Natural killer cell (primary cell): Measurements from ENCODE around the gene GARRE1. TPM values are rescaled to one million over a fixed set of nuclear protein-coding genes. Genes with fewer than 3 reads are reported as not detected.

Source experiments
- ATAC-seq, 3 donors: fragments of 150-1000 bp in 2 of 3; fragments of 200-7000 bp in 1 of 3; cut with Tn5 transposase; 1 replicate in 1 of 3; 2 replicates in 2 of 3; pipeline ENCODE4 v1.10.0; 2021; ENCODE audit warnings: mild to moderate bottlenecking in 2 of 3, moderate library complexity in 2 of 3
- DNase-seq, 2 donors: peaks; one replicate each; pipeline versions ENCODE4 v3.0.0 to v3.0.0-alpha.2; 2013 to 2021; ENCODE audit warnings: mixed read lengths in 1 of 2
- H3K27ac ChIP-seq: one replicate; pipeline ENCODE4 v1.5.1; 2013; ENCODE audit warnings: mild to moderate bottlenecking, low read length
- H3K27me3 ChIP-seq: one replicate; pipeline ENCODE4 v1.6.1; 2013; ENCODE audit warnings: low read length; ENCODE audit not compliant: control insufficient read depth, insufficient read depth
- H3K36me3 ChIP-seq: one replicate; pipeline ENCODE4 v1.6.1; 2013; ENCODE audit warnings: low read length; ENCODE audit not compliant: control insufficient read depth, insufficient read depth
- H3K4me1 ChIP-seq: one replicate; pipeline ENCODE4 v1.6.1; 2013; ENCODE audit warnings: low read length; ENCODE audit not compliant: control insufficient read depth, insufficient read depth
- H3K4me3 ChIP-seq: one replicate; pipeline ENCODE4 v1.5.1; 2013; ENCODE audit warnings: low read length
- H3K9me3 ChIP-seq: one replicate; pipeline ENCODE4 v1.6.1; 2013; ENCODE audit warnings: low read length; ENCODE audit not compliant: control insufficient read depth, insufficient read depth
- H3K27ac Mint-ChIP-seq, 2 donors: one replicate each; pipeline ENCODE4 v1.8.0; 2022; ENCODE audit warnings: mild to moderate bottlenecking in 2 of 2, mixed read lengths in 2 of 2, moderate library complexity in 1 of 2
- H3K27me3 Mint-ChIP-seq, 2 donors: one replicate each; pipeline ENCODE4 v1.8.0; 2022; ENCODE audit warnings: low read depth in 2 of 2, mixed read lengths in 2 of 2
- H3K36me3 Mint-ChIP-seq: one replicate; pipeline ENCODE4 v1.8.0; 2022; ENCODE audit warnings: mixed read lengths
- H3K4me1 Mint-ChIP-seq, 2 donors: one replicate each; pipeline ENCODE4 v1.8.0; 2022; ENCODE audit warnings: mixed read lengths in 2 of 2
- H3K4me3 Mint-ChIP-seq: one replicate; pipeline ENCODE4 v1.8.0; 2022; ENCODE audit warnings: mild to moderate bottlenecking, moderate library complexity, mixed read lengths
- H3K9me3 Mint-ChIP-seq, 2 donors: one replicate each; pipeline ENCODE4 v1.8.0; 2022; ENCODE audit warnings: mixed read lengths in 2 of 2
- CTCF ChIP-seq: fragments of 200-600 bp; IDR thresholded peaks from one replicate; pipeline ENCODE4 v1.8.0; 2022; ENCODE audit warnings: antibody characterized with exemption
- WGBS: methylation state at CpG from one replicate; pipeline ENCODE4 v1.1.7; 2013; ENCODE audit warnings: missing lambda C conversion rate; ENCODE audit not compliant: insufficient coverage; 5-methylcytosine and 5-hydroxymethylcytosine counted together
- intact Hi-C: fragments of 100-400 bp; cut with micrococcal nuclease; formaldehyde crosslinking; loops from one replicate; pipeline ENCODE4 v1.14.2; 2022
- total RNA-seq, 4 donors: library from RNA; stranded (reverse); fragments of 120-200 nt in 1 of 4; gene quantifications; one replicate each; pipeline versions ENCODE4 v1.2.3 to v1.2.4, GENCODE V29; 2013 to 2022

GARRE1 gene
- total RNA-seq, 3 donors from 2014 or later (not counting 1 experiment from before 2014, with no cell fraction given), result 21.9 to 29.2 (median 22.0) TPM

GRCh38 chr19:34220472-34221063, 33.8 kb upstream of the GARRE1 start:
- H3K4me3 Mint-ChIP-seq, result no peak overlapping the region
- peaks cover 33 to 44% of the 10 kb centered on the region in 2 donors for H3K4me1 Mint-ChIP-seq
- Histone ChIP-seq H3K4me1 (peaks cover 10% of the 10 kb centered on the region), H3K9me3 (no peaks in the 10 kb centered on the region), H3K27me3 (no peaks in the 10 kb centered on the region), H3K27ac (no peak overlapping the region), H3K4me3 (no peak overlapping the region), H3K36me3 (peaks cover 49% of the 10 kb centered on the region)
- peak overlapping the region; percentile 68 to 69 for H3K27ac Mint-ChIP-seq
- peak; percentile 73 for TF ChIP-seq CTCF
- DNase-seq (peak; percentile 48 to 82), ATAC-seq (peak in 2 of 3 donors; percentile 25 to 32)
- peaks cover 5% of the 10 kb centered on the region for H3K36me3 Mint-ChIP-seq
- H3K9me3 Mint-ChIP-seq, result no peaks in the 10 kb centered on the region
- intact Hi-C loops, result no loop called here
- 77% methylated on average over 3 of the region's 4 CpGs for WGBS
- H3K27me3 Mint-ChIP-seq, result no peaks in the 10 kb centered on the region

DNA sequence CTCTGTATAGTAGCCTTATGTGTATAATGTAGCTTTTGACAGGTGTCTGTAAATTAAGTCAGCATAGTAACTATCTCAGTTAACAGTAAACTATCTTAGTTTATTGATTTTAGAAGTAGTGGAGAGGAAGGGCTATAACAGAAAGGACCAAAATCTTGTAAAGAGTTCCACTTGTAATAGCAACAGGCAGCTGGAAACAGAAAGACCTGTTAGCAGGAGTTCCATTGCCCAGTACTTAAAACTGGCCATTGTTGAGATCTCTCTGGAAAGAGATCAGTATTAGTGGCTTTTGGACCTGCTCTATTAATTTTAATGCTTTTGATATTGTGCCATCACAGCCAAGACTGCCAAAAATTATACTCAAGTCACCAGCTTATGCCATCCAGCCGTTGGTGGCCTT, 32.0 kb upstream of the GARRE1 start:
- no peak overlapping the region for H3K27ac ChIP-seq
- no peak overlapping the region for H3K4me3 Mint-ChIP-seq
- no peak for ATAC-seq

DNA sequence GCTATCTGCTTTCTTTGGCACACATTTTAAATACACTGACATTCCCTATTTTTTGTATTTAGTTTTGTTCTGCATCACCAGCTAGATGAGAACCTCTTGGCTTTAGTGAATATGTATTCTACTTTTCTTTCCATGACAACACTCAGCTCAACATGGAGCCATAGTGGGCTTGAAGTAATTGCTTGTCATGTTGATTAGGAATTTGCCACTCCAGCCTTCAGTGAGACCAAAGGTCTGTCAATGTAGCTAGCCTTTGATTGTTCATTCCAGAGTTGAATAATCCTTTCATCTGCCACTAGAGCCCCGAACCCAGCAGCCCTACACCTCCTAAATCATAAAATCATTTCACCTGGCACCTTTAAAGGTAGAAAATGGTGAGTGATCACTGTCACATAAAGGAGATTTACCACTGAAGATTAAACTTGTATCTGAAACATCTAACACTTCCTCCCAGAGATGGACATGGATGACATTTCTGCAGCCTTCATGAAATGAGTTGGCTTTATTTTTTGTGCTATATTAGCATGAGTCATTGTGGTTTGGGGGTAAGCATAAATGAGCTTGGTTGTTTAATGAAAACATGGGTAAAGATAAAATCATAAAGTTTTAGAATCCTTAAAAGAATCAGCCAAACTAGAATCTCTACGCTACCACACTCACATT, 29.2 kb upstream of the GARRE1 start:
- H3K4me1 Mint-ChIP-seq, result peaks cover 26 to 42% of the 10 kb centered on the region in 2 donors

More for the DNA sequence above, 32.0 kb upstream of the GARRE1 start:
- Histone ChIP-seq H3K9me3 (no peaks in the 10 kb centered on the region), H3K36me3 (peaks cover 60% of the 10 kb centered on the region), H3K4me3 (no peak overlapping the region), H3K27me3 (no peaks in the 10 kb centered on the region), H3K4me1 (peaks cover 10% of the 10 kb centered on the region)
- intact Hi-C loops, result no loop called here
- no peak for TF ChIP-seq CTCF
- Mint-ChIP-seq H3K36me3 (peaks cover 14% of the 10 kb centered on the region), H3K27ac (no peak overlapping the region), H3K9me3 (no peaks in the 10 kb centered on the region), H3K27me3 (no peaks in the 10 kb centered on the region), H3K4me1 (peaks cover 39 to 55% of the 10 kb centered on the region in 2 donors)
- no peak for DNase-seq
- 94% methylated on average over 1 of the region's 1 CpG for WGBS

More for the DNA sequence above, 29.2 kb upstream of the GARRE1 start:
- Mint-ChIP-seq H3K27me3 (no peaks in the 10 kb centered on the region), H3K9me3 (no peaks in the 10 kb centered on the region), H3K36me3 (peaks cover 18% of the 10 kb centered on the region), H3K27ac (peak overlapping the region; percentile 17 to 56), H3K4me3 (no peak overlapping the region)
- H3K4me1 ChIP-seq, result no peaks in the 10 kb centered on the region
- ATAC-seq (peak in 1 of 3 donors; percentile 10), DNase-seq (no peak)
- intact Hi-C loops, result no loop called here
- H3K9me3 ChIP-seq, result no peaks in the 10 kb centered on the region
- no peak for TF ChIP-seq CTCF
- no peaks in the 10 kb centered on the region for H3K27me3 ChIP-seq
- H3K27ac ChIP-seq, result no peak overlapping the region
- no peak overlapping the region for H3K4me3 ChIP-seq
- peaks cover 78% of the 10 kb centered on the region for H3K36me3 ChIP-seq
- WGBS, result no CpG with 5 or more reads among the region's 2 CpGs
